8988T (cell line): ENCODE measurements around the gene DPYSL3.
"Not testable (repeated sequence)": the region's sequence is repeated elsewhere in the genome, so short reads cannot be mapped to it uniquely, and the experiment has no call there.

Experiments used
- DNase-seq: peaks from one replicate; pipeline ENCODE4 v3.0.0; 2011

Gene DPYSL3

DNA sequence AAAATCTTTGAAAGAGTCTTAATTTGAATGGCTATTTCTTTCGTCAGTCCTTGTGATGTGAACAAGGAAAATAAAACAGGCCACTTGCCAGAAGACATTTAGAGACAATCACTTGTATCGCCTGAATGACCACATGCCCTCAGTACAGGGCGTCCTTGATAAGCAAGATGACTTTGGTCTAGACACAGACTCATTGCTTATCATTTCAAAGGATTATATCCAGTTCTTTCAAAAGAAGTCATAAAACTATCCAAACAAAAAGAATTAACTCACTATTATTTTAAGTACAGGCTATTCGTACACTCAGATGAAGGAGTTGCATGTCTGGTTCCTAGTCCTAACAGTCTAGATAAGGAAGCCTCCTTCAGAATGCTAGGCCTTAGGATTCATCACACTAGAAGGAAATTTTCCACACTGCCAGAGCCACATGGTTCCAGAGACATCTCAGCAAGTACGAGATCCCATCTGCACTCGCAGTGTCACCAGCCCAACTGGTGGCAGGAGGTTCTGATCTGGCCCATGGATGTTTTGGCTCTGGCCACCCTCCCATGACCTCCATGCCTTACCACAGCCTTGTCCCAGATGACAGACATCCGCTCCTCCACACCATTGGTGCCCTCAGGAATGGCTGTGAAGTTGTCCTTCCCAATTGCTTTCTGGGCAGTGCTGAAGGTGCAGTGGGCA lies 109.6 kb downstream of the DPYSL3 start:
- DNase-seq: no peak

DNA sequence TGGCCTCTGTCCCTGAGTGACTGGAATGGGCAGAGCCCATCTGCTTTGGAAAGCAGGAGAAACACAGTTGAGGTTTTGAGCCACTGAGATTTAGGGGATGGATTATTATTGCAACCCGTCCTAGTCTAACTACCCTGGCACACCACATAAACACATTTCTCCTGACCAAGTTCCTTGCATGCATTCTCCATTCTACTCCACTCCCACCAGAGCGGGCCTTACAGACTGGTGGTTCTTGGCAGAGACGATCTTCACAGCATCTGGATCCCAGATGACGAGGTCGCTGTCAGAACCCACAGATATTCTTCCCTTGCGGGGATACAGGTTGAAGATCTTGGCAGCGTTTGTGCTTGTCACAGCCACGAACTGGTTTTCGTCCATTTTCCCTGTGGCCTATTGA lies 111.0 kb downstream of the DPYSL3 start:
- DNase-seq: no peak

DNA sequence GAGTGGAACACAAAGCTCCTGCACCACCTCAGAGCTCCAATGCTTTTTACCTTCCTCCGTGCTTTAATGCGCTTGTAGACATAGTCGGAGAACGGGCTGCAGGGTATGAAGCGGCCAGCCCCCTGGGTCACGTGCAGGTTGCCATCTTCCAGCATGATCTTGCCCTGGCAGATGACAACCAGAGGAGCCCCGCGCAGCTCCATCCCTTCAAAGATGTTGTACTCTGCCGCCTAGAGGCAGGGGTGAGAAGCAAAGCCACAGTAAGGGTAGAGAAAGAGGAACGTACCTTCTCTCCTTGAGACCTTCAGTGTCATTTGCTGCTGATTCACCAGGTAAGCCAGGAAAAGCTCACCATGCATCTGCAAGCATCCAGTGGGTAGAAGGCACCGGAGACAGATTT lies 112.3 kb downstream of the DPYSL3 start:
- no peak for DNase-seq

DNA sequence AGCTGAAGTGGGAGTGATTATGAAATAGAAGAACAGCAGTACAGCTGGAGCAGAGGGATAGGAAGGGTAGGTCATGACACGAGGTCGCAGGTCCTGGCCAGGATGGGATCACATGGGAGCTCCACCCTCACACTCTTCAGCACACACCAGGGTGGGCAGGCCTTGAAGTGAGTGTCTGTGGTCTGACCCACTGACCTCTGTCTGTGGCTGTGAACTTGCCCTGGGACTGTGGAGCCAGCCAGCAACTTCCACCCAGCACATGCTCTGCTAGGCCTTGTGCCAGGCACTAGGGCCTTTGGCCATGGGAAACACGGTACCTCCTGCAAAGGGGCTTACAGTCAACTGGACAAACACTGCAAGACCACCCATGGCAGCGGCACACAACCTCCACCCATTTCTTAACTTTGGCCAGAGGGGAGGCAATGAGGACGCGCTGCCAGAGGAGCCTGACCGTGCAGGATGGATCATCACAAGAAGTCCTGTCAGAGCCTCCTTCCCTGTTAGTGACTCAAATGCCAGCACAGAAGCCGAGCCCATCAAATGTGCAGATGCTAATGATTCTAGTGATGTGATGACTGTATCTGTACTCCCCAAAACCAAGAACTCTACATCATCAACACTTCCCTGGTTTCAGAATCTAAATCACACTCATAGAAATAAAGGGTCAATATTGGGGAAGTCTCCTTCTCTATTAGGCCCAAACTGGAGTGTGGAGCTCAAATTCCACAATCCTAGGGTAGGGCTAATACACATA lies 113.6 kb downstream of the DPYSL3 start:
- DNase-seq: no peak

DNA sequence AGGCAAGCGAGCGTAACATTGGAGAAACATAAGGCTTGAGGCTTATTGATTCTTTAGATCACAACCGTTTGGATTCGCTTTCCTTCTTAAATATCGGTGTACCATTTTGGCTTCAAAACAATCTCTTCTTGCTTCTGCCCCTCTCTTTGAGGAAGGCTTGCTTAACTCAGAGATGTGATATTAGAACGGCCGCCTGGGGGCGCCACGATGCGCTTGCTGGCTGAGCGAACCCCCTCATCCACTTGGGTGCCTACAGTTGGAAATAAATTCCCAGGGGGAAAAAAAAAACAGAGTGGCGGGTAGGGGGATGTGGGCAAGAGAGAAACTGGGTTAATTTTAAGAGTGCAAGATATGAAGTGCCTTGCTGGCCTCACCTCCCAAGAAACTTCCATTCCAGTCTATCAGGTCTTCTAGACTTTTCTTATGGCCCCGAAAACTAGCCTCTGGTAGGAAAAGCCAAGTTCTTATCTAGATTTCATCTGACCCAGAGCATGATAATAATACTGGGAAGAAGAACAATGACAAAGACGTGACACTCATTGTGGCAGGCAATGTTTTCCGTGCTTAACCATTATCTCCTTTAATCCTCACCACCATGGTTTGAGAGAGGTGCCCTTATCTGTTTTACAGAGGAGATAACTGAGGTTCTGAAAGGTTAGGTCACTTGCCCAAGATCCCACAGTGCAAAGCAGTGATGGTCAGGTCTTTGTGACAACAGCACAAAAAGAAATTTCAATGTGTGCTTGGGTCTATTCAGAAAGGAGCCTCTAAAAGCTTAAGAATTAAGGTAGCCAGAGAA lies 115.8 kb downstream of the DPYSL3 start:
- no peak for DNase-seq

DNA sequence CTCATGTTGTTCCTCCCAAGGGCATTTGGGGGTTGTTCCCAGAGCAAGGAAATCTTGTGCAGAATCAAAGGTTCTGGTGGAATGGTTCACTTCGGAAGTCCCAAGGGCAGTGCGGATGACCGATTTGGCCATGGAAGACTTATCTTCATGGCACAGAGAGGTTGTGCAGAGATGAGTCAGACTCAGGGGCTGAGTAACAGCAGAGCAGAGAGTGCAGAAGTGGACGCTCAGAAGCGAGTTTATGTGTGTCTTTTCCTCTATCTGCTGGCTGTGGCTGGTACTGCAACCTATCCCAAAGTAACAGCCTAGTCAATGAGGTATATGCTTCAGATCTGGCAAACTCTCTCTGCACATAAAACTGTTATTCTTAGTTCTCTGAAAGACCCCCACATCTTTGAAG lies 118.1 kb downstream of the DPYSL3 start:
- DNase-seq: peak; percentile 20

DNA sequence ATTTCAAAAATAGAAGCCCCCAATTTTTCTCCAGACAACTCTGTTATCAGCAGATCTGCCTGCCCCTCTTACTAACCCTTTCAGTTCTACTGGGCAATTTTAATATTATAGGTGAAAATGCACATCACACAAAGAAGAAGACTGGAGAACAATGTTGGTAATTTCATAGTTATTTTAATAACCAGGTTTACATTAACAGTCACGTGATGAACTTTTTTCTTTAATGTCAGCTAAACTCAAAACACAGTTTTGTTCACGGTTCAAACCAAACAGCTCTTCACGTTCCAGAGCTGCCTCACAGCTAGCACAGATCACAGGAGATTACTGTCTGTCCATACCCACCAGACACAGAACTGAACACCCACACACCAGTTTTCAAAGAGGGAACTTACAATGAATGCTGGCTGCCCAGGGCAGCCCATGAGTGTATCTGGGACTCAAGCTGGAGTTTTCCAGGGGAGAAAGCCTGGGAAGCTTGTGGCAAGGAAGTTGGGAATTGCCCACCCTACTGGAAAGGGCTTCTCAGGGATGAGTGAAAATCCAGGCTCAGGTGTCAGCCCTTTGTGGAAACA lies 119.1 kb downstream of the DPYSL3 start:
- no peak for DNase-seq

DNA sequence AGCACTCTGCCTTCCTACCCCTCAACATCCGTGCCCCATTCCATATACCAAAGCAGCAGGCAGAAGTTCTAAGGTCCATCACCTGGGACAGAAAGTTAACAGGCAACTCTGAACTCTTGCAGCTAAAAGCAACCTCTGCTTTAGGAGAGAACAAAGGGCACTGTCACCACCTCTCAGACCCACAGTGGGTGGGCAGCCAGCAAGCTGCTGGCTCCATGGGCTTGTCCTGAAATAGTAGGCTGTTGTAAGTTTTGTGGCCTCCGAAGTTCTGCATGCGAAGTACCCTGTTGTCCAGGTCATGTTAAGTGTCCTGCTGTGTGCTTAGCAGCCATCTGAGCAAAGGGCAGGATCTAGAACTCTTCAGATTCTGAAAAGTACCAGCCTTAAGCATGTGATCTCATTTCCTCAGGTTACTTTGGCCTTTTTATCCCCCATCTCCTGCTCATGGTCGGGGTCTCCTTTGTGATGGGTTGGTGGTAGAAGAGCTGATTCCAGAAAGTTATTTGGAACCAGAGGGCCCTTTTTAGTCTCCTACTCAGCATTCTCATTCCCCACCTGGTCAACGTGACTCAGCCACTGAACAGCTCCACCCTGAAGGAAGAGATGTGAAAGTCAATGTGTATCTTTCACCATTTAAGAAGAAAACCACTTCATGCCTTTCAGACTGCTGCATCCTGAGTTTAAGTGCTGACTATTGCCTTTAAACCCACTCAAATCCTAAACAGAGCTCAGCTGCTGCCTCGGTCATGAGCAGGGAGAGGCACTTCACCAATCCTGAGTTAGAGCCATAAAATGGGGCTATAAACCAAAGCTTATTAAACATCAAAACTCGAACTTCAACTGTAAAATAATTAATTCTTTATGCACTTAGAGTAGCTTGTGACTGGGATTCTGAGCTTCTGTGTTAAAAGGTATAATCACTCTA lies 121.4 kb downstream of the DPYSL3 start:
- DNase-seq: no peak

DNA sequence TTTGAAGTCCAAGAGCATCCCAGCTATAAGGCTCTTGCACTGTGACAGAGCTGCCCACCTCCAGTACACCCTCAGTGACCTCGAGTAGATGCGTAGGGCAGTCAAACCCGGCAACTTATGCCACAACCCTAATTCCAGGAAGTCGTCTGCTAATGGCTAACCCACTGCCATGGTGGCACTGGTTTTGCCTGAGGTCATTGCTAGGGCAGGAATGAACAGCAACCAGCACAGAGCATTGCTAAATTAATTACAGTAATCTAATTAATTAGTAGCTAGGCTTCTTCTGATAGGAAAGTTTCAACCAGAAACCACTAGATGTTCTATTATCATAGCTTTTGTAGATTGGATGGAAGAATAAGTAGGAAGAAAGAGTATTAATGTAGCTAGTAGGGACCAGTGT lies 122.8 kb downstream of the DPYSL3 start:
- no peak for DNase-seq

DNA sequence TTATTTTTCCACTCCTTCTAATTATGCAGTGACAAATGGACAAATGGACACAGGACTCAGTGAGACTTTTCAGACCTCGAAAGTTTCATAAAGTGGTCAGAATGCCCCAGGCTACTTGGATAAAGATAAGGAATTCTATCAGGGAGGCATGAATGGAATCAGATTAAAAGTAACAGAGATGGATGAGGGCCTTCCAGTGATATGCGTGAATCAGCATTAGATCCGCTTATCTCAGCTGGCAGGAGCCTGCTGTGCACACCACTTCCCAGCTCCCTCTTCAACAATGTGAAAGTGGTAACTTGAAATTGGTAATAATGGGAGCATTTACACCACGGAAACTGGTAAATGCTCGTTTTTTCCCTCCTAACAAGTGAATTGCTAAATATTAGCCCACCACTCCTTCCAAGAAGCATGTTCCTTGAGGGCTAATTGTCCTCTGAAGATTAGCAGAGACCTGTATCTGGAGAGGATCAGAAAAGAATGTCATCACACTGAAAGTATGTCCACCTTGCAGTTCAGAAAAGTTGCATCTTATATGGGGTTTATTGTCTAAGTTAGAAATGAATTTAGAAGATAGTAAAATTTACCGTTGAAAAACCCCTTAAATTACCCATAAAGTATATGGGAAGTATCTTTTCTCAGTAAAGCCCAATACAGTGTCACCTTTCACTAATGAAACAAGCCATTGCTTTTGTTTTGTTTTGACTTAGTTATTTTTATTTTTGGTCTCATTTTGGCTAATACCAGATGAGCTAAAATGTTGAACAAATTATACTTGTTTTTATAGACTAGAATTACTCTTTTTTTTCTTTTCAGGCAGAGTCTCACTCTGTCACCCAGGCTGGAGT lies 125.3 kb downstream of the DPYSL3 start:
- no peak for DNase-seq

DNA sequence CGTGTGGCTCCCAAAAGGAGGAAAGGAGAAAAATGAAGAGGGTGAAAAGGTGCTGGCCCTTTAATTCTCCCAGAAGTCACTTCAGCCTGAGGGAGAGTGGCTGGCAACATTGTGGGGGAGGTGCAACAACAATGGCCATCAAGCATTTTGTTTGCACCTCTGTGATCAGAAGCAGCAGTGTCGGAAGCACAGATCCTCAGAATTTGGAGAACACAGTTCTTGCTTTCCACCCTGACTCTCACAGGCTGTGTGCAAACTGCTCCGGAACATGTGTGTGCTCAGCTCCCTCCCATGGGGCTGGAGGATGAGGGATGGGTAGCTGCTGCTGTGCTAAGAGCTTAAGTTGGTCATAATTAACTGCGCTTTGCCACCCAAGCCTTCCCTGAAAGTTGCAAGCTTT lies 127.1 kb downstream of the DPYSL3 start:
- no peak for DNase-seq

DNA sequence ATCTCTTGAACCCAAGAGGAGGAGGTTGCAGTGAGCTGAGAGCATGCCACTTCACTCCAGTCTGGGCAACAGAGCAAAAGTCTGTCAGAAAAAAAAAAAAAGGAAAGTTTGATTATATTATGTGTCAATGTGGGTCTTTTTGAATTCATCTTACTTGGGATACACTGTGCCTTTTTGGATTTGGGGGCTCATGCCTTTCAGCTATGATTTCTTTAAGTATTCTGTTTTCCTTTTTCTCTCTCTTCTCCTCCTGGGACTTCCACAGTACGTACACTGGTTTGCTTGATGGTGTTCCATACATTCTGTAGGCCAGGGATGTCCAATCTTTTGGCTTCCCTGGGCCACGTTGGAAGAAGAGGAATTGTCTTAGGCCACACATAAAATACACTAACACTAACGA lies 128.3 kb downstream of the DPYSL3 start:
- DNase-seq: no peak

DNA sequence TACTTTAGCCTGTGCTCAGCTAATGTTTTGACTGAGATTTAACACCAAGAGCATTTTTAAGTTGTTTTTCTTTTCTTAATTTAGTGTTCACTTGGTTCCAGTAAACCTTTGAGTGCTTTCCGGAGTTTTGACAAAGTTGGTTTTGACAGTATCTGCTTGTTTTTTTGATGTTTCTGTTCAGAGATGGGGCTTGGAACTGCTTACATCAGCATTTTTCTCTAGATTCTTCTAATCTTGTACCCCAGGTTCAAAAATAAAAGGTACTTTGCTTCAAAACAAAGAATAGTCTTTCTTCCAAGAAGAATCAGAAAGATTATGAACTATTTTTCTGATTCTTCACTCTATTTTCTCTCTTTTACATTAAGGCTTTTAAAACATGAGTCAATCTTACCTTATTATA lies 132.2 kb downstream of the DPYSL3 start:
- no peak for DNase-seq

DNA sequence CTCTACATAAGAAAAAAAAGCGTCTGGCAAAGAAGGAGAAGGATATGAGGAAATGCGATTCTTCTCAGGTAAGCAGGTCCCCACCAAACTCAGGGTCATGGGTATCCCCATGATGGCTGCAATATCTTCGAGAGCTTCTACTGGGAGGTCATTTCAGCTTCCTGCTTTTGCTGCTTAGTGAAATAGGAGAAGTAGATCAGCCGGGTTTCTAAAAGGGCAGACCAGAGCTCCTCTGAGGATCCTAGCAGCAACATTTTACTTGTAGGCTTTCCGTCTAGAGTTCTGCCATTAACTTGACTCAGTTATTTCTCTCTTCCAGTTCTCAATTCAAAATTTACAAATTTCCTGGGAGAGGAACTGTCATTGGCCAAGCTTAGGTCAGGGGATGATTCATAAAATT lies 134.7 kb downstream of the DPYSL3 start:
- DNase-seq: no peak

DNA sequence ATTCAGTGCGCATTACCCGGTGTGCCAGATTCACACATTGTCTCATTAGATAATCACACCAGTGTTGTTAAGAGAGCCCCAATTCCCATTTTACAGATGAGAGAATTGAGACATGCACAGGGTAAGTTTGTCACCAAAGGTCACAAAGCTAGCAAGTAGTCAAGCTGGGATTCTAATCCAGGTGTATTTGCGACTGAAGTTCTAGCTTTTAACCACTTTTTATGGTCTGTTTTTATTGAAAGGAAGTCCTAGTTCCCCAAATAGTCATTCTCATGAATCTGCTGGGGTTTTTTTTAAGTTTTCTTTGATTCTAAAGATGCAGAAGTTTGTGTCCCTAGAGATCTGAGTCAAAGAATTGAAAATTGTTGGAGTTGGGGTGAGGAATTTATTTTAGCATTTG lies 136.5 kb downstream of the DPYSL3 start:
- DNase-seq: no peak

DNA sequence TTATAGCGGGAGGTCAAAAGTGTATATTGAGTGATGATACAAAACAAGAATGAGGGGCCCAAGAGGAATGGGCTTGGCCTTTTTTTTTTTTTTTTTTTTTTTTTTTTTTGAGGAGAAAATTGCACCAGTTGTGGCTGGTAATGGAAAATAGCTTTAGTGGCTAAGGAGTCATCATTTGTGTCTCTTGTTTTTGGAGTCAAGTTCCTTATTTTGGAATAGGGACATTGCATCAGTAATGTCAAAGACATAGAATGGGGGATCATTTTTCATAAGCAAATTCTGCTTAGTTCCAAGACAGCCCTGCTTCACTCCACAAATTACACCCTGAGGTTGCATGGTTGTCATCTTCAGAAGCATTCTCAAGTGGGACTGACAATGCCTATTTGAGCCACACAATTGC lies 137.7 kb downstream of the DPYSL3 start:
- DNase-seq: no peak

DNA sequence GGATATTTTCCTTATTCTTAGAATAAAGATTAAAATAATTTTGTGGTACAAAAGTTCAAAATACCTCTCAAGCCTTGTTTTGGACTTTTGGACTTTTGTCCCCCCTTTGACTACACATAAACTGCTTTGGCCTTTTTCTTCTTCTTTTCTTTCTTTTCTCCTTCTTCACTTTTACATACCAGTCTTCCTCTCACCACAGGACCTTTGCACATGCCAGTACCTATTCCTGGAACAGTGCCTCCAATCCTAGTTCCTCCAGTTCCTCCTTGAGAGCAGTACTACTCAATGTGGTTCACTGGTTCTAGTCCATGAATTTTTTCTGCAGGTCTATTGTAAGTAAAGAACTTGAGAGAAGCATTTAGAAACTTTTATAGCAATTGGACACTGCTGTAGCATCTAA lies 138.6 kb downstream of the DPYSL3 start:
- DNase-seq: no peak

DNA sequence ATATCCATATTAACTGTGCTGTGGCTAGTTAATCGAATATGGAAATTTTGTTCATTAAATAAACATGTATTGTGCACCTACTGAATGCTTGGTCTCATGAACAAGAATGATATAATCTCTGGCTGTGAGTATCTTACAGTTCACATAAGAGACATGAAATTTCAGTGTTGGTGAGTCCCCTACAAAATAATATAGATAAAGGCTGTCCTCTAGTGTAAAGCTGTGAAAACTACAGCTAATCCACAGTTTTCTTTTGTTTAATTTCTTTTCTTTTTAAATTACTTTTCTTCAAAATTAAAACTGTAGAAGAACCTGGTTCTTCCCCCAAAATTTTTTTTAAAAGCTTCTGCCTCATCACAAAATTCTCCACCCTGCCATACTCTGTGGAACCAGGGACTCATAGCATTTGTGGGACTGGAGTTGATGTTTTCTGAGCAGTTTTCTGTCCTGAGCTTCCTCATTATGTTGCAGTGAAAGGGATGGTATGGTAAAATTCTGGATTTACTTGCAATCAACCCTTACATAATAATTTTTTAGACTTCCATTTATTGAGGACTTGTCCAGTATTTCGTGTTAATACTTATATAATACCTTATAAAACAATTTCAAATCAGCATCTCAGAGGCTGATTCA lies 140.0 kb downstream of the DPYSL3 start:
- DNase-seq: no peak

DNA sequence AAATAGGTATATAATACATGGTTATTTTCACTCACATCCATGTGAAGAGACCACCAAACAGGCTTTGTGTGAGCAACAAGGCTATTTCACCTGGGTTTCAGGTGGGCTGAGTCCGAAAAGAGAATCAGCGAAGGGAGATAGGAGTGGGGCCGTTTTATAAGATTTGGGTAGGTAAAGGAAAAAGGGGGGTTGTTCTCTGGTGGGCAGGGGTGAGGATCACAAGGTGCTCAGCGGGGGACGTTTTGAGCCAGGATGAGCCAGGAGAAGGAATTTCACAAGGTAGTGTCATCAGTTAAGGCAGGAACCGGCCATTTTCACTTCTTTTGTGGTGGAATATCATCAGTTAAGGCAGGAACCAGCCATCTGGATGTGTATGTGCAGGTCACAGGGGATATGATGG lies 142.5 kb downstream of the DPYSL3 start:
- DNase-seq: not testable (repeated sequence)

DNA sequence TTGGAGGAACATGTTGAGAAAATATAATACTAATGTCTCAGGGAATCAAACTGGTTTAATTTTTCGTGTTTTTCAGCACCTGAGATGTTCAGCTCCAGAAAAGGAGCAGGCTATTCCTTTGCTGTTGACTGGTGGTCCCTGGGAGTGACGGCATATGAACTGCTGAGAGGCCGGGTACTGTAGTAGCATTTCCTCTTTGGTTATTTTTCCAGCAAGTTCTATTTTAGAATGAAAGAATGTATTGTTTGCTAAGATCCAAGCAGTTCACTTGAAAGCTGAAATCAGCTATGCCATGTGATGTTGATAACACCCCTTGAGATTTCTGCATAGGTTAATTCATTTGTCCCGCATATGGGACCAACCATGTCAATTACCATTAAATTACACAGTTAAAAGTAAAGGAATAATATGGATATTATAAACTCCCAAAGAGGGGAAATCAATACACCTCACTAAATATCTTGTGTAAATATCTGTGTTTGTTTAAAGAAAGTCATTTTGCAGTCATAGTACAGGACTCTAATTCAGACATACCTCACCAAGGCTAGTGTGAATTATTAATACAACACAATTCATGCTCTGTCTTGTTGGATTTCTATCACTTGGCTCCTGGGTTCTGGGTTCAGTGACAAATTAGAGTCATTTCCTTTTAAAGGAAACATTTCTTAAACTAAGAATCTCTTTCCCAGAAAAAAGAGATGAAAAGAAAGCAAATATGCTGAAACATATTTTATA lies 148.3 kb downstream of the DPYSL3 start:
- no peak for DNase-seq
